Right renal cortex interstitium (tissue), 3 donors: ENCODE results near the gene KIAA0825. TPM values are rescaled to one million over a fixed set of nuclear protein-coding genes. Genes with fewer than 3 reads are reported as not detected.
"Not testable (repeated sequence)": the region's sequence is repeated elsewhere in the genome, so short reads cannot be mapped to it uniquely, and the experiment has no call there.

ENCODE experiments used
- DNase-seq, 3 donors: peaks; one replicate each; pipeline ENCODE4 v3.0.0-alpha.2; 2013; ENCODE audit warnings: low read depth in 3 of 3, low spot score in 2 of 3
- polyA plus RNA-seq, 3 donors: library from polyadenylated mRNA; unstranded; fragments of 120-200 nt; gene quantifications; one replicate each; pipeline ENCODE4 v1.2.1, GENCODE V29; 2013; ENCODE audit not compliant: insufficient read length in 3 of 3

KIAA0825 gene
- polyA plus RNA-seq, 3 donors = 4.0 to 4.3 (median 4.2) TPM

- DNase-seq = no peak
Observed at GRCh38 chr5:94378062-94378461, 240.3 kb downstream of the KIAA0825 start.

DNA sequence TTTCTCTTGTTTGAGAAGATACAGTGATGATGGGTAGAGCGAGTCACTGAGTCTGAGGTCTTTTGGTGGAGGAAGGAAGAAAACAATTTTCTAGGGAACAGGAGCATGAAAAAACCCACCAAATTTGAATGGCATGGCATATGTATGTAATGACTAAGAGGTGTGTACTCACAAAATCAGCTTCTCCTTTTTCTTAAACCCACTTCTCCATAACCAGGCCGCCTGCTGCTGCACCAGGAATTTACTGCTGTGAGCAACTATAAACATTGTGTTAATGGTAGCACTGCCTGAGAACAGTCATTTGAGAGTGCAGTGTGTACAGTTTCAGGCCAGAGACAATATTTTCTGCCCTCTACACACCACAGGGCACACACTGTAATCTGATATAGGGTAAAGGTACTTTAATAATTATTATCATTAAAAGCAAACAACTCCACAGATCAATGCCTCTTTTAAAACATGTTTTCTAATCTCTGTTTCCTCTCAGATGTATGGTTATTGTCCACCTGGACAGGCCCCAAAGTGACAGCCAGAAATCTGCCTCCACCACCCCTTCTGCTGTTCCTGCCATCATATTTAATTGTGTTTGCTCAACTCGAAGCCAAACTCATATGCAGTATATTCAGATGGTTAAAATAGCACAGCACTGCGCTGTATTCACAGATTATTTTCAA, 241.6 kb downstream of the KIAA0825 start:
- no peak for DNase-seq

DNA sequence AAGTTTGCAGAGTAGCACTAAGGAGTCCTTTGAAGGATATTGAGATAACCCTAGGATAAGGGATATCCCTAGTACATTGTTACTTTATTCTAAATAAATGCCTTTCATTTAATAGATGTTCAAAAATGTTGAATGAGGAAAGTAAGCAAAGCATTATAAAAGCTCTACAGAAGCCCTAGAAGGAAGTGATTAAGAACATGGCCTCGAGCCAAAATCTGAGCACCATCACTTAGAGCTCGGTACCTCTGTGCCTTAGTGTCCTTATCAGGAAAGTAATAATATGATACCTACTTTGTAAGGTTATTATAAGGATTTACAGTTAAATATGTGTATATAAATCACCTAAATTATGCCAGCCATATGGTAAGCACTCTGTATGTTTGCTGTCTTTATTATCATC, 242.6 kb downstream of the KIAA0825 start:
- DNase-seq = no peak

DNA sequence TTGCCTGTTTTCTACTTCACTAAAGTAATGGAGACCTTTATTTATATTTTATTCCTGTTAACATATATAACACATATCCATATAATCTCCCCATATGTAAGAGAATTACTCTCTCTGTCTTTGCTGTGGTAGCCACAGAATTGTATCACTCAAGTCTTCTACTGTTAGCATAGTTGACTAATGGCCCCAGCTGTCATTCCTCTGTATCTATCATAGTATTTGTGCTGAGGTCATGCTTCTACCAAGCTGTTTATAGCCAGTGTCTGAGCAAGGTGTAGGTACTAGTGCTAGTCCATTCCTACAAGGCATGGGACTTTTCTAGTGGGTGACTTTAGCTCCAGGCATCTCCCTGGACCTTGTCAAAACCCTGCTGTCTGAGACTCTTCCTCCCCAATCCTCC, 244.1 kb downstream of the KIAA0825 start:
- DNase-seq = no peak

- no peak for DNase-seq
Observed at GRCh38 chr5:94367900-94368299, 250.5 kb downstream of the KIAA0825 start.

GRCh38 chr5:94366811-94367210, 251.6 kb downstream of the KIAA0825 start:
- no peak for DNase-seq

- no peak for DNase-seq
Observed at GRCh38 chr5:94362857-94363256, 255.5 kb downstream of the KIAA0825 start.

- no peak for DNase-seq
Observed at GRCh38 chr5:94361832-94362796, 256.3 kb downstream of the KIAA0825 start.

DNA sequence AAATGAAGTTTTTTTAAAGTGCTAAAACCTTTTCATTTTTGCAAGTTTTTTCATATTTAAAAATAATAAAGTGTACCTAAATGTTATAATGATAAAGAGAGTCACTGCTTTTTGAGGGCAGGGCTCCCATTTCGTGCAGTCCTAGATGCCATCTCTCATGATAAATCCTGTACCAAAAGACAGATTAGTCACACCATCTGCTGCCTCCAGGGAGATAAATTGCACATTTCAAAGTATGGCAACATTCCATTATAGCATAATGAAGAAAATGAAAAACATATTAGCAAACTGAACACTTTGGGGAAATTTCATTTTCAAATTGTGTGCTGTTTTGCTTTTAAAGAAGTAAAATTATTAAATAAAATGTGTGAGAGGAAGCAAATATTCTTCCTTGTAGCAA, 257.2 kb downstream of the KIAA0825 start:
- DNase-seq = no peak

DNA sequence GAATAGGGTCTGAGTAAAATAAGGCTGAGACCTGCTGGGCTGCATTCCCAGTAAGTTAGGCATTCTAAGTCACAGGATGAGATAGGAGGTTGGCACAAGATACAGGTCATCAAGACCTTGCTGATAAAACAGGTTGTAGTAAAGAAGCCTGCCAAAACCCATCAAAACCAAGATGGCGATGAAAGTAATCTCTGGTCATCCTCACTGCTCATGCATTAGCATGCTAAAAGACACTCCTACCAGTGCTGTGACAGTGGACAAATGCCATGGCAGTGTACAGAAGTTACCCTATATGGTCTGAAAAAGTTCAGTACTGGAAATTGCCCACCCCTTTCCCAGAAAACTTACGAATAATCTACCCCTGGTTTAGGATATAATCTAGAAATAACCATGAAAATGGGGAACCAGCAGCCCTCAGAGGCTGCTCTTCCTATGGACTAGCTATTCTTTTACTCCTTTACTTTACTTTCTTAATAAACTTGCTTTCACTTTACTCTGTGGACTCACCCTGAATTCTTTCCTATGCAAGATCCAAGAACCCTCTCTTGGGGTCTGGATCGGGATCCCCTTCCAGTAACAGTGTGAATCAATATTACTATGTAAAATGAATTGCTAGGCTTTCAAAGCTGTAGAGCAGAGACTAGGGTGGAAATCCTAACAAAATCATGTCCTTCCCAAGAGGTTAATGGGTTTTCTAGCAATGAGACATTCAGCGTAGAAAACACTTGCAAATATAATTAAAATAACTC, 257.8 kb downstream of the KIAA0825 start:
- DNase-seq = no peak

DNA sequence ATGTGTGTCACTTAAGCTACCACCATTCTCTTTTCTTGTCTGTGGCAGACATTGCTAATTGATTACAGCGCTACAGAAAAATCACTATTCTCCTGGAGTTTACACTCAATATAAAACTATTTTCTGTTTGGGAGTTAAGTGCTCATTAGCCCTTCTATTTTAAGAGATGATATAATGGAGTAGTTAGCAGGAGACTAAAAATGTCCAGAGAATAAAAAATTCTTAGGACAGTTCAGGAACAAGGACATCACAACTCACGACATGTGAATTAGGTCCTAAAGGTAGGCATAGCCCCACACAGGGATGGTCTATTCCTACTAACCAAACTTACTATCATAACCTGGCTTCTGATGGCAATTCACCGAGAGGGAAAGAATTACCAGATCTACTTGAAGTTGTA, 258.5 kb downstream of the KIAA0825 start:
- no peak for DNase-seq

- DNase-seq = no peak
Observed at GRCh38 chr5:94355811-94356210, 262.6 kb downstream of the KIAA0825 start.

DNA sequence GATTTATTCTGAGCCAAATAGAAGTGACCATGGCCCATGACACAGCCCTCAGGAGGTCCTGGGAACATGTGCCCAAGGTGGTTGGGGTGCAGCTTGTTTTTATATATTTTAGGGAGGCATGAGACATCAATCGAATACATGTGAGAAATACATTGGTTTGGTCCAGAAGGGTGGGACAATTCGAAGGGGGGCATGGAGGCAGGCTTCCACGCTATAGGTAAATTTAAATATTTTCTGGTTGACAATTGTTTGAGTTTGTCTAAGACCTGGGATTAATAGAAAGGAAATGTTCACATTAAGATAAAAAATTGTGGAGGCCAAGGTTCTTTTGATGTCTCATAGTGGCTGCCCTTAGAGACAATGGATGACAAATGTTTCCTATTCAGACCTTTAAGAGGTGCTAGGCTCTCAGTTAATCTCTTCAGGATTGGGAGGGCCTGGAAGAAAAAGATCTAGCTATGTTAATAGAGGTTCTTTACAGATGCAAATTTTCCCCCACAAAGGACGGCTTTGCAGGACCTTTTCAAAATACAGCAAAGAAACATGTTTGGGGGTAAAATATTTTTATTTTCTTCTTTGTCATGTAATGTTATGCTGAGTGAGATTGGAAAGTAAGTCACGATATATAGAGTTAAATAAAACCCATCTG, 263.4 kb downstream of the KIAA0825 start:
- DNase-seq = not testable (repeated sequence)

GRCh38 chr5:94353605-94354004, 264.8 kb downstream of the KIAA0825 start:
- no peak for DNase-seq

DNA sequence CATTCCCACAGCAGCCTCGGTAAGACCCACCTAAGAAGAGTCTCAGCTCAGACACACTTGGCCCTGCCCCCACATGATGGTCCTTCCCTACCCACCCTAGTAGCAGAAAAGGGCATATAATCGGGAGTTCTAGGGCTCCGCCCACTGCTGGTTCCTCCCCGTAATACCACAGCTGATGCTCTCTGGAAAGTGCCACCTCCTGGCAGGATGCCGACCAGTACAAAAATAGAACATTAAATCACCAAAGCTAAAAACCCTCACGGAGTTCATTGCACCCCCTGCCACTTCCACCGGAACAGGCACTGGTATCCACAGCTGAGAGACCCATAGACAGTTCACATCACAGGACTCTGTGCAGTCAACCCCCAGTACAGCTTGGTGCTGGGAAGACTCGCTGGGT, 271.3 kb downstream of the KIAA0825 start:
- DNase-seq = no peak

DNA sequence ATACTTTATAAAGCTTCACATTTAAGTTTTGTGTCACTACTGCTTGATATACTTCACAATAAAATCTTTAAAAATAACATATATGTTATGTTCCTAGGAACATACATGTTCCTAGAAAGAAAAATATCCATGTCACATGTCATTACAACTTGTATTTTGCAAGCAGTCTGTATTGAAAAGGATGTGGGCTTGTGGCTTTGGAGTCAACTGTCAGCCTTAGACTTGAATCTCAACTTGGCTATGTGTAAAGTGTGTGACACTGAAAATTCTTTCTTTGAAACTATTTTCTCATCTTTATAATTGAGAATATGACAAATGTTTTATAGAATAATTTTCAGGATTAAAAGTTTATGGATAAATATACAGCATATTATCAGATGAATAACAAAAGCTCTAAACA, 273.1 kb downstream of the KIAA0825 start:
- DNase-seq = no peak

DNA sequence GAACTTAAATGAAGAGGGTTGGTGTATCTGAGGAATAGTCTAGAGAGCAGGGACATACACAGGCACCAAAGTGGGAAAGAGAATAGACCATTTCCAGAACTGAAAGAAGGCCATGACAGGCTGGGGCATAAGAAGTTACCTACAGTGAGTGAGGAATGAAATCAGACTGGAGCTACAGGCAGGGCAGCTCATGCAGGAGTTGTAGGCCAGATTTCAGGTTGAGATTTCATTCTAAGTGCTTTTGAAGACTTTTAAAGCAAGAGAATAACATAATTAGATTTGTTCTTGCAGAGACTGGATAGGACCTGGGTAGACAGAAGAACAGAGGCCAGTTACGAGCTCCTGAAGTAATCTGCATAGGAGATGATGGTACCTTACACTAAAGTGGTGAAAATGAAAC, 280.8 kb downstream of the KIAA0825 start:
- no peak for DNase-seq

GRCh38 chr5:94335936-94336335, 282.5 kb downstream of the KIAA0825 start:
- DNase-seq = no peak

DNA sequence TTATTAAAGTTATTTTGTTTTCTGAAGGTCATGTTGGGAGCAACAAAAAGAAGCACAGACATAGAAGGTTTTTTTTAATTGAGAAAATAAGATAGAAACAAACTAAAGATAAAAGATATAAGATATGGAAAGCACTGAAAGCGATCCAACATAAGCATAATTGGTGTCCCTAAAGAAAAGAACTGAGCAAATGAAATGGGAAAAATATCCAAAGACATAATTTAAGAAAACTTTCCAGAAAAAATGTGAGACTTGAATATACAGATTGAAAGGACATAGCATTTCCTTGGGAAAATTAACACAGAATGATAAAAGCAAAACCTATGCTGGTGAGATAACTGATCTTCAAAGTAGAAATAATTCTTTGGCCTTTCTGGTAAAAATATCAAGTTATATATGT, 289.3 kb downstream of the KIAA0825 start:
- no peak for DNase-seq

- no peak for DNase-seq
Observed at GRCh38 chr5:94326586-94326985, 291.8 kb downstream of the KIAA0825 start.
